Astrocyte of the cerebellum (primary cell): ENCODE data around the gene ITSN2.

Source experiments
- DNase-seq: peaks from one replicate; pipeline ENCODE4 v3.0.0-alpha.2; 2011; ENCODE audit warnings: low read depth
- H3K4me3 ChIP-seq: 2 replicates; pipeline ENCODE4 v1.5.1; 2011; ENCODE audit warnings: mild to moderate bottlenecking, low read depth, low read length, moderate library complexity
- in situ Hi-C: cut with HindIII; loops from 2 replicates; pipeline ENCODE4 v1.10.0; 2017; ENCODE audit warnings: low sequenced_read_pairs
- TF ChIP-seq, protein P1 (sequence below): IDR thresholded peaks from 2 replicates; pipeline ENCODE4 v1.5.1; 2012; ENCODE audit warnings: low read length, low read depth, moderate library complexity, mild to moderate bottlenecking; ENCODE audit errors: missing control alignments

The ITSN2 gene

DNA sequence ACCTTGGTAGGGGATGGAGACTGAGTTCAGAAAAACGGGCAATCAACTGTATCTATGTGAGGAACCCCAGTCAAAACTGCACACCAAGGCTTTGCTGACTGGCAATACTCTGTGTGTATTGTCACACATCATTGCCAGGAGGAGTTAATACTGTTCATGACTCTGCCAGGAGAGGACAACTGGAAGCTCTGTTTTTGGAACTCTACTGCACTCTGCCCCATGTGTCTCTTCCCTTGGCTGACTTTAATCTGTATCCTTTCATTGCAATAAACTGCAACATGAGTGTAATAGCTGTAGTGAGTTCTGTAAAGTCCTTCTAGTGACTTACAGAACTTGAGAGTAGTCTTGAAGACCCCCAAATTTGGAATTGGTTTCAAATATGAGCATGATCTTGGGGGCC lies 113.2 kb downstream of the ITSN2 start:
- no peak overlapping the region for H3K4me3 ChIP-seq
- in situ Hi-C loops: no loop called here
- no peak for DNase-seq
- TF ChIP-seq, protein P1, sequence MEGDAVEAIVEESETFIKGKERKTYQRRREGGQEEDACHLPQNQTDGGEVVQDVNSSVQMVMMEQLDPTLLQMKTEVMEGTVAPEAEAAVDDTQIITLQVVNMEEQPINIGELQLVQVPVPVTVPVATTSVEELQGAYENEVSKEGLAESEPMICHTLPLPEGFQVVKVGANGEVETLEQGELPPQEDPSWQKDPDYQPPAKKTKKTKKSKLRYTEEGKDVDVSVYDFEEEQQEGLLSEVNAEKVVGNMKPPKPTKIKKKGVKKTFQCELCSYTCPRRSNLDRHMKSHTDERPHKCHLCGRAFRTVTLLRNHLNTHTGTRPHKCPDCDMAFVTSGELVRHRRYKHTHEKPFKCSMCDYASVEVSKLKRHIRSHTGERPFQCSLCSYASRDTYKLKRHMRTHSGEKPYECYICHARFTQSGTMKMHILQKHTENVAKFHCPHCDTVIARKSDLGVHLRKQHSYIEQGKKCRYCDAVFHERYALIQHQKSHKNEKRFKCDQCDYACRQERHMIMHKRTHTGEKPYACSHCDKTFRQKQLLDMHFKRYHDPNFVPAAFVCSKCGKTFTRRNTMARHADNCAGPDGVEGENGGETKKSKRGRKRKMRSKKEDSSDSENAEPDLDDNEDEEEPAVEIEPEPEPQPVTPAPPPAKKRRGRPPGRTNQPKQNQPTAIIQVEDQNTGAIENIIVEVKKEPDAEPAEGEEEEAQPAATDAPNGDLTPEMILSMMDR: no peak

GRCh38 chr2:24245986-24246776 lies 114.2 kb downstream of the ITSN2 start:
- DNase-seq: no peak
- no peak overlapping the region for H3K4me3 ChIP-seq
- TF ChIP-seq, protein P1: no peak
- in situ Hi-C loops: no loop called here

- no peak overlapping the region for H3K4me3 ChIP-seq
- DNase-seq: no peak
- TF ChIP-seq, protein P1: no peak
- in situ Hi-C loops: no loop called here
Measured at GRCh38 chr2:24241528-24241927, 118.8 kb downstream of the ITSN2 start.

- TF ChIP-seq, protein P1: no peak
- no peak overlapping the region for H3K4me3 ChIP-seq
- in situ Hi-C loops: no loop called here
- DNase-seq: no peak
Measured at GRCh38 chr2:24239553-24239952, 120.8 kb downstream of the ITSN2 start.

DNA sequence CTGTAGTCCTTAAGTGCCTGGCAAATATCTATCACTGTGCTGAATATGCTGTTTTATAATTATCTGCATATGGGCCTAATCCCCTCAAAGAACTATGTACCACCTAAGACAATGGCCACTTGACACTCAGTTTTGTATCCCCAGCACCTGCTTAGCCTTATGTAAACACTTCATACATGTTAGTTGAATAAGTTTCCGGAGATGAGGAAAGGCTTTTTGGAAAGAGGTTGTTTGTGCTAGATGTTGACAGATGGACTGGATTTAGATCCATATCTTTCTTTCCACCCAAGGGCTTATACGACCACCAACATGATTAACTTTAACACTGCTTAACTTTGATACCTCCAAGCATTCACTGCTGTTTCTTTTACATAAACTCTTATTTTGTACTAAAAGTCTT lies 122.2 kb downstream of the ITSN2 start:
- TF ChIP-seq, protein P1: no peak
- in situ Hi-C loops: no loop called here
- H3K4me3 ChIP-seq: no peak overlapping the region
- DNase-seq: no peak

DNA sequence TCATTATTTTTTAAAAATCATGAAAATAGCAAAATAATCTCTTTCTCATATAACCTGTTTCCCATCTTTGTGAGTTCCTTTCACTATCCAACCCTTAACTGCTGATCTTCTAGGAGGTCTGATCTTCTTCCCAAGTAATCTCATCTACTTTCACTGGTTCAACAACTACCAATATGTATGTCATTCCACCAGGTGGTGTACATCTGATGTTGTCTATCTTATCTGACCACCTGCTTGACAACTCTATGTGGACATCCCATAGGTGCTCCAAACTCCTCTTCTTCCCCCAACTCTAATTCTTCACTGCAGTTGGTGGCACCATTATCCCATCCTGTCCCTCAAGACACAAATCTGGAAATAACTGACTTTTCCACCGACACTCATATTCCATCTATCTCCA lies 123.0 kb downstream of the ITSN2 start:
- in situ Hi-C loops: no loop called here
- H3K4me3 ChIP-seq: no peak overlapping the region
- DNase-seq: no peak
- TF ChIP-seq, protein P1: no peak
